ENCODE results near the gene CAV3. TPM values are rescaled to one million over a fixed set of nuclear protein-coding genes. Genes with fewer than 3 reads are reported as not detected.

Gene CAV3
- total and polyA plus RNA-seq, 9 of the 15 experiments (the other 6 are each of a cell fraction or from before 2014, with no cell fraction given): not detected

DNA sequence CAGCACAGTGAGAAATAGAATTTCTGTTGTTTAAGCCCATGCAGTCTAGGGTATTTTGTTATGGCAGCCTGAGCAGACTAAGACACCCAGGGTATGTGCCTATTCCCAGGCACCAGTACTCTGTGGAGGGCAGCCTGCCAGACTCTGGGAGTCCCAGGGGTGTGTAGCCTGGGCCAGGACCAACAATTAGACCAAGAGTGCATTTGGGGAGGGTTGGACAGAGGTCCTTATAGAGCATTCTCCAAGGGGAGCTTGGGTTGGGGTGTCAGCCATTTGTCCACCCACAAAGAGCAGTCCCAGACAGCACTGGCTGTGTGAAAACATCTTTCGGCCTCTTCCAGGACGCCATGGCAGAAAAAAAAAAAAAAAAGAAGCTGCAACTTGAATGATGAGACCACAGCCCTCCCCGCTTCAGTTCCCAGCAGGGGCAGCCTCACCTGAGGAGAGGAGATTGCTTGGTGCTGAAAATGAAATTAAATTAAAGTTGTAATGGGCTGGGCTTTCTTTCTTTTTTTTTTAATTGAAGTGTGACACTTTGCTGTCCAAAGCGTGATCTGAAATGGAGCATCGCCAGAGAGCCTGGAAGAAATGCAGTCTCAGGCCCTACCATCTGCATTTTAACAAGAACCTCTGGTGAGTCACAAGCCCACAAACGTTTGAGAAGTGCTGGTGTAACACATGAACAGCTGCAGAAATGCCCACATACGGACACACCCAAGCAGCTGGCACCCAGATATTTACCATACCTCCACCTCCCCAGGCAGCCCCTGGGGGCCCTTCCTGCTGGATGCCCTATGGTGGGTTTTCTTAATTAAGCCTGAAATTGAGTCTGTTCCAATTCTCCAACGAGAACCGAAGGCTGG, 21.3 kb upstream of the CAV3 start:
- no peaks in the 10 kb centered on the region for H3K4me1 ChIP-seq (replicated peaks in 1 of 2; ENCODE audit: control insufficient read depth in 2 of 2, insufficient read depth in 2 of 2, low read length in 2 of 2)
- BruUV-seq (replicated peaks): no TSS peak
- no peak overlapping the region for H3K9ac ChIP-seq (ENCODE audit: insufficient read depth in 1 of 2, low read depth in 2 of 2, low read length in 2 of 2)
- ChIA-PET CTCF (ENCODE audit: low intra/inter-chr PET ratio) (no interaction called here), POLR2A (interaction anchor here (0.6 to 0.7 kb wide), 2 partner anchors 10 to 20 kb away, joined by 3 read pairs; no protein-coding TSS in a partner anchor)
- WGBS (ENCODE audit: insufficient coverage, low coverage, missing lambda C conversion rate): 0% methylated on average over 8 of the region's 9 CpGs
- H3K9me1 ChIP-seq (ENCODE audit: control insufficient read depth, insufficient read depth, low read length): no peaks in the 10 kb centered on the region
- in situ Hi-C loops (cut with MboI) (no loop called here), intact Hi-C loops (cut with micrococcal nuclease) (no loop called here)
- H3K27me3 ChIP-seq (ENCODE audit: control insufficient read depth in 2 of 2, insufficient read depth in 2 of 2, low read length in 2 of 2): peaks cover 6 to 67% of the 10 kb centered on the region in 2 experiments; a peak in 4 of 5 replicates
- FAIRE-seq: peak; percentile 37
- H2AFZ ChIP-seq (ENCODE audit: low read depth, low read length): no peak overlapping the region
- no peak for ATAC-seq
- H3K9me3 ChIP-seq (replicated peaks; ENCODE audit: control insufficient read depth, insufficient read depth, low read depth, low read length): no peaks in the 10 kb centered on the region
- H3K4me3 ChIP-seq: no peak overlapping the region
- no peak overlapping the region for H3K4me2 ChIP-seq (ENCODE audit: insufficient read depth, low read length)
- no peaks in the 10 kb centered on the region for H3K79me2 ChIP-seq (ENCODE audit: control insufficient read depth, insufficient read depth, low read length)
- H4K20me1 ChIP-seq (replicated peaks; ENCODE audit: control insufficient read depth, insufficient read depth, low read length): no peaks in the 10 kb centered on the region
- peak in 1 of 4 experiments; percentile 3 for DNase-seq (ENCODE audit: extremely low read depth in 1 of 4, low spot score in 3 of 4)
- no peak overlapping the region for H3K27ac ChIP-seq (ENCODE audit: extremely low read depth, low read depth, low read length)
- TF ChIP-seq MCM3 (IDR thresholded peaks at IDR 0.05): no peak
- no peak for TF ChIP-seq ZNF551 (CRISPR knock-in tag; IDR thresholded peaks at IDR 0.05)
- TF ChIP-seq PHF20 (IDR thresholded peaks at IDR 0.05; ENCODE audit: partially characterized antibody): no peak
- no peak for TF ChIP-seq HLTF (IDR thresholded peaks at IDR 0.05)
- TF ChIP-seq ZNF586 (CRISPR knock-in tag; conservative IDR thresholded peaks at IDR 0.05): no peak
- no peak for TF ChIP-seq KLF13 (tag; IDR thresholded peaks at IDR 0.05; ENCODE audit: borderline replicate concordance, low read depth)
- TF ChIP-seq ESRRB (CRISPR knock-in tag; IDR thresholded peaks at IDR 0.05; ENCODE audit: borderline replicate concordance): no peak
- TF ChIP-seq MECOM (CRISPR knock-in tag; IDR thresholded peaks at IDR 0.05): no peak
- no peak for TF ChIP-seq PHF8 (IDR thresholded peaks at IDR 0.05; ENCODE audit: borderline replicate concordance, low read length)
- no peak for TF ChIP-seq FOS (IDR thresholded peaks at IDR 0.05; ENCODE audit: extremely low read depth, insufficient read length)
- no peak for TF ChIP-seq CBFA2T2 (conservative IDR thresholded peaks at IDR 0.05)
- TF ChIP-seq, protein P1, sequence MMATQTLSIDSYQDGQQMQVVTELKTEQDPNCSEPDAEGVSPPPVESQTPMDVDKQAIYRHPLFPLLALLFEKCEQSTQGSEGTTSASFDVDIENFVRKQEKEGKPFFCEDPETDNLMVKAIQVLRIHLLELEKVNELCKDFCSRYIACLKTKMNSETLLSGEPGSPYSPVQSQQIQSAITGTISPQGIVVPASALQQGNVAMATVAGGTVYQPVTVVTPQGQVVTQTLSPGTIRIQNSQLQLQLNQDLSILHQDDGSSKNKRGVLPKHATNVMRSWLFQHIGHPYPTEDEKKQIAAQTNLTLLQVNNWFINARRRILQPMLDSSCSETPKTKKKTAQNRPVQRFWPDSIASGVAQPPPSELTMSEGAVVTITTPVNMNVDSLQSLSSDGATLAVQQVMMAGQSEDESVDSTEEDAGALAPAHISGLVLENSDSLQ (IDR thresholded peaks at IDR 0.05): no peak
- TF ChIP-seq PPARD (CRISPR knock-in tag; IDR thresholded peaks at IDR 0.05): no peak
- no peak for TF ChIP-seq POLR3A (IDR thresholded peaks at IDR 0.05; ENCODE audit: borderline replicate concordance, extremely low read depth, insufficient read depth, insufficient read length)
- no peak for TF ChIP-seq ETV1 (tag; conservative IDR thresholded peaks at IDR 0.05; ENCODE audit: low read depth)
- TF ChIP-seq PURB (CRISPR knock-in tag; IDR thresholded peaks at IDR 0.05; ENCODE audit: low read depth): no peak
- TF ChIP-seq TAF7 (tag; IDR thresholded peaks at IDR 0.05): no peak
- TF ChIP-seq CXXC5 (CRISPR knock-in tag; IDR thresholded peaks at IDR 0.05): no peak
- TF ChIP-seq HIVEP1 (CRISPR knock-in tag; IDR thresholded peaks at IDR 0.05): no peak
- TF ChIP-seq DIDO1 (tag; IDR thresholded peaks at IDR 0.05; ENCODE audit: low read depth): no peak
- no peaks in the 10 kb centered on the region for H3K36me3 ChIP-seq (ENCODE audit: control insufficient read depth, insufficient read depth, low read length)
